Mesenteric fat pad (tissue), 1 donor: Measurements from ENCODE around the gene KIAA1586. TPM values are rescaled to one million over a fixed set of nuclear protein-coding genes. Genes with fewer than 3 reads are reported as not detected.
"Not testable (repeated sequence)": the region's sequence is repeated elsewhere in the genome, so short reads cannot be mapped to it uniquely, and the experiment has no call there.

ENCODE experiments used
- DNase-seq: peaks from one replicate; pipeline ENCODE4 v3.0.0-alpha.2; 2020; ENCODE audit warnings: low spot score
- total RNA-seq: library from RNA; stranded (reverse); fragmentation: NEBNext Ultra II Directional; extraction: Animal tissue kit (Norgen Biotek cat#: 25700); gene quantifications from one replicate; pipeline ENCODE4 v1.2.1, GENCODE V29; 2021
- donor health status: DM: yes; HTN: yes; CAD: no.

KIAA1586 gene
- total RNA-seq, 1 donor from 2014 or later: 14.4 TPM

GRCh38 chr6:57044568-57044967 is 1.9 kb upstream of the KIAA1586 start:
- DNase-seq: no peak

GRCh38 chr6:57047257-57047585 is 728 bp downstream of the KIAA1586 start:
- DNase-seq: not testable (repeated sequence)

GRCh38 chr6:57047859-57048258 is 1.4 kb downstream of the KIAA1586 start:
- DNase-seq: not testable (repeated sequence)

GRCh38 chr6:57048577-57048976 is 2.1 kb downstream of the KIAA1586 start:
- no peak for DNase-seq

GRCh38 chr6:57063847-57064246 is 17.4 kb downstream of the KIAA1586 start:
- no peak for DNase-seq

GRCh38 chr6:57064809-57065208 is 18.3 kb downstream of the KIAA1586 start:
- DNase-seq: no peak

- no peak for DNase-seq
These were observed 21.6 kb downstream of the KIAA1586 start for GRCh38 chr6:57068061-57068460.

GRCh38 chr6:57069228-57069627 is 22.7 kb downstream of the KIAA1586 start:
- no peak for DNase-seq

- DNase-seq: no peak
These were observed 23.4 kb downstream of the KIAA1586 start for GRCh38 chr6:57069920-57070331.

- no peak for DNase-seq
These were observed 25.6 kb downstream of the KIAA1586 start for GRCh38 chr6:57072108-57072507.

- no peak for DNase-seq
These were observed 27.9 kb downstream of the KIAA1586 start for GRCh38 chr6:57074383-57074782.

GRCh38 chr6:57075092-57075491 is 28.6 kb downstream of the KIAA1586 start:
- DNase-seq: no peak

GRCh38 chr6:57078531-57079207 is 32.2 kb downstream of the KIAA1586 start:
- DNase-seq: no peak

GRCh38 chr6:57085471-57085870 is 39.0 kb downstream of the KIAA1586 start:
- DNase-seq: no peak

- DNase-seq: no peak
These were observed 40.4 kb downstream of the KIAA1586 start for GRCh38 chr6:57086843-57087242.

- DNase-seq: no peak
These were observed 41.4 kb downstream of the KIAA1586 start for GRCh38 chr6:57087916-57088315.

- DNase-seq: no peak
These were observed 42.8 kb downstream of the KIAA1586 start for GRCh38 chr6:57089265-57089664.

- DNase-seq: peak; percentile 99
These were observed 43.4 kb downstream of the KIAA1586 start, which contains the start of gene ZNF451 for GRCh38 chr6:57089687-57090457. Gene ZNF451 (plus strand): TSS chr6:57090188. CDS start chr6:57090254, 66 bp downstream.

- not testable (repeated sequence) for DNase-seq
These were observed 44.1 kb downstream of the KIAA1586 start for GRCh38 chr6:57090458-57091067.

GRCh38 chr6:57091375-57091774 is 44.9 kb downstream of the KIAA1586 start:
- not testable (repeated sequence) for DNase-seq

GRCh38 chr6:57094689-57095088 is 48.2 kb downstream of the KIAA1586 start:
- no peak for DNase-seq

GRCh38 chr6:57097596-57097995 is 51.1 kb downstream of the KIAA1586 start:
- DNase-seq: no peak
